Bronchial epithelial cell (primary cell): ENCODE results near the gene CDC42EP4. TPM values are rescaled to one million over a fixed set of nuclear protein-coding genes. Genes with fewer than 3 reads are reported as not detected.

Experiments
- DNase-seq: peaks from one replicate; pipeline ENCODE4 v3.0.0-alpha.2; 2010; ENCODE audit warnings: low read depth
- FAIRE-seq: peaks from 2 replicates; lab custom pipeline; 2011; peaks lifted over from hg19 to GRCh38; lab: Jason Lieb, UNC
- H3K27me3 ChIP-seq: 2 replicates; pipeline ENCODE4 v1.5.1; 2011; ENCODE audit warnings: low read length; ENCODE audit not compliant: control insufficient read depth, insufficient read depth
- H3K36me3 ChIP-seq: 2 replicates; pipeline ENCODE4 v1.5.1; 2011; ENCODE audit warnings: low read length; ENCODE audit not compliant: control insufficient read depth, insufficient read depth
- H3K4me3 ChIP-seq: 2 replicates; pipeline ENCODE4 v1.5.1; 2011; ENCODE audit warnings: mild to moderate bottlenecking, low read depth, low read length, control low read depth
- total RNA-seq: library from RNA; depleted of rRNA; stranded (reverse); fragments of >200 nt; gene quantifications from 2 replicates; pipeline ENCODE4 v1.2.1, GENCODE V29; 2014
- TF ChIP-seq, protein P1 (sequence below): IDR thresholded peaks from 2 replicates; pipeline ENCODE4 v1.5.1; 2011; ENCODE audit warnings: mild to moderate bottlenecking, moderate library complexity, low read length, control low read depth, inconsistent platforms; ENCODE audit not compliant: insufficient read depth, severe bottlenecking

CDC42EP4 gene
- total RNA-seq, 1 donor from 2014 or later, result 16.8 TPM

DNA sequence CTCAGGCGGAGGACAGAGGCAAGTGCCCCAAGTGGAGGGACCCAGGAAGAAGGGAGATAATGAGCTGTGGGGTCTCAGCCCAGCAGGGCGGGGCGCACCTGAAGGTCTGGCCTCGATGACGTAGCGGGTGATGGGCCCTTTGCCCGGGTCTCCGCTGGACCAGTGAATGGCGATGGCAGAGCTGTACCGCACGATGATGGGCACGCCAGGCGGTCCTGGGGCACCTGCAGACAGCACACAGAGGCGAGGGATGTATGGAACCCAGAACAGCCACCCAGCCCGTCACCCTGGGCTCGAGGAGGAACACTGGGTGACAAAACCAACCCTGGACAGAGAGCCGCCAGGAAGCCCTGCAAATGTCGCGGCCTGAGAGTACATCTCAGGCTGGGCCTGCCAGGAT, 46.2 kb upstream of the CDC42EP4 start:
- FAIRE-seq, result no peak
- H3K36me3 ChIP-seq, result peaks cover 4% of the 10 kb centered on the region
- H3K27me3 ChIP-seq, result no peaks in the 10 kb centered on the region
- no peak overlapping the region for H3K4me3 ChIP-seq
- TF ChIP-seq, protein P1, sequence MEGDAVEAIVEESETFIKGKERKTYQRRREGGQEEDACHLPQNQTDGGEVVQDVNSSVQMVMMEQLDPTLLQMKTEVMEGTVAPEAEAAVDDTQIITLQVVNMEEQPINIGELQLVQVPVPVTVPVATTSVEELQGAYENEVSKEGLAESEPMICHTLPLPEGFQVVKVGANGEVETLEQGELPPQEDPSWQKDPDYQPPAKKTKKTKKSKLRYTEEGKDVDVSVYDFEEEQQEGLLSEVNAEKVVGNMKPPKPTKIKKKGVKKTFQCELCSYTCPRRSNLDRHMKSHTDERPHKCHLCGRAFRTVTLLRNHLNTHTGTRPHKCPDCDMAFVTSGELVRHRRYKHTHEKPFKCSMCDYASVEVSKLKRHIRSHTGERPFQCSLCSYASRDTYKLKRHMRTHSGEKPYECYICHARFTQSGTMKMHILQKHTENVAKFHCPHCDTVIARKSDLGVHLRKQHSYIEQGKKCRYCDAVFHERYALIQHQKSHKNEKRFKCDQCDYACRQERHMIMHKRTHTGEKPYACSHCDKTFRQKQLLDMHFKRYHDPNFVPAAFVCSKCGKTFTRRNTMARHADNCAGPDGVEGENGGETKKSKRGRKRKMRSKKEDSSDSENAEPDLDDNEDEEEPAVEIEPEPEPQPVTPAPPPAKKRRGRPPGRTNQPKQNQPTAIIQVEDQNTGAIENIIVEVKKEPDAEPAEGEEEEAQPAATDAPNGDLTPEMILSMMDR, result no peak
- no peak for DNase-seq

DNA sequence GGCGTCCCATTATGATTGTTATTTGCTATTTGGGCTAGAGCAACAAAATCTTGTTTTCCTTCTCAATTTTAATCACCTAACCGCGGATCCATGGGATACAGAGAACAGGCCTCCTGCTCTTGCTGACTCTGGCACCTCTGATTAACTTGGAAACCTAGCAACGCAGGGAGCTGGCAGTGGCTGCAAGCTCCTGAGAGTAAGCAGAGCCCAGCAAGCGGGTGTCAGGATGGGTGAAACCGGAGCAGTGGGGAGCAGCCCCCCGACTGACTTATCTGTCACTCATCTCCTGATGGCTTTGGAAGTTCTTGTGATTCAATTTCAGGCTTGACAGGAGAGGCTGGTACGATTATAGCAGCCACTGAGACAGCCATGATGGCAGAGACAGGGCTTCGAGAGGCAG, 45.5 kb upstream of the CDC42EP4 start:
- no peak overlapping the region for H3K4me3 ChIP-seq
- peaks cover 4% of the 10 kb centered on the region for H3K36me3 ChIP-seq
- DNase-seq (no peak), FAIRE-seq (no peak)
- no peaks in the 10 kb centered on the region for H3K27me3 ChIP-seq
- TF ChIP-seq, protein P1, result no peak

DNA sequence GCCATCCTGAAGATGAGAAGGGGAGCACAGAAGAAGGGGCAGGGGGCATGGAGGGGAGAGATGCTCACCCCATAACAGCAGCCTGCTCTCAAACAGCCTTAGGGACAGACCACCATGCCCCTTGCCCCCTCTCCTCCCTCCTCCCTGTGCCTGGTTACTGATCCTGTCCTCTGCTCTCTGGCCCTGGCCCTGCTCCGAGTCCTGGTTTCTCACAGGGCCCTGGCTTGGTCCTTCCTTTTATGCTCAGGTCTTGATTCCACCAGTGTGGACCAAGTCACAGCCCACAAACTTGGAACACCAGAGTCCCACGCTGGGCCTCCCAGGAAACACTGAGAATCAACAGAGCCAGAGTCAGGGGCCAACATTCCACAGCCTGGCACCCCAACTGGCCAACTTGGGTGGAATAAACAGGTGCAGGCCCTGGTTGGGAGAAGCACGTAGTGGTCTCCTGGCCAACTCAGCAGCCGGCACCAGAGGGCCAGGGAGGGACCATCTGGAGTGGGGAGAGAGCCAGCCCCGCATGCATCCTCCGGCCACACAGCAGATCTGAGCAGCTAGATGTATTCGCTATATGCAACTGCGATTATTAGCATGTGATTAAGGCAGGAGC, 44.9 kb upstream of the CDC42EP4 start:
- H3K27me3 ChIP-seq, result no peaks in the 10 kb centered on the region
- H3K4me3 ChIP-seq, result no peak overlapping the region
- FAIRE-seq, result peak; percentile 7
- DNase-seq, result no peak
- TF ChIP-seq, protein P1, result no peak
- peaks cover 4% of the 10 kb centered on the region for H3K36me3 ChIP-seq

DNA sequence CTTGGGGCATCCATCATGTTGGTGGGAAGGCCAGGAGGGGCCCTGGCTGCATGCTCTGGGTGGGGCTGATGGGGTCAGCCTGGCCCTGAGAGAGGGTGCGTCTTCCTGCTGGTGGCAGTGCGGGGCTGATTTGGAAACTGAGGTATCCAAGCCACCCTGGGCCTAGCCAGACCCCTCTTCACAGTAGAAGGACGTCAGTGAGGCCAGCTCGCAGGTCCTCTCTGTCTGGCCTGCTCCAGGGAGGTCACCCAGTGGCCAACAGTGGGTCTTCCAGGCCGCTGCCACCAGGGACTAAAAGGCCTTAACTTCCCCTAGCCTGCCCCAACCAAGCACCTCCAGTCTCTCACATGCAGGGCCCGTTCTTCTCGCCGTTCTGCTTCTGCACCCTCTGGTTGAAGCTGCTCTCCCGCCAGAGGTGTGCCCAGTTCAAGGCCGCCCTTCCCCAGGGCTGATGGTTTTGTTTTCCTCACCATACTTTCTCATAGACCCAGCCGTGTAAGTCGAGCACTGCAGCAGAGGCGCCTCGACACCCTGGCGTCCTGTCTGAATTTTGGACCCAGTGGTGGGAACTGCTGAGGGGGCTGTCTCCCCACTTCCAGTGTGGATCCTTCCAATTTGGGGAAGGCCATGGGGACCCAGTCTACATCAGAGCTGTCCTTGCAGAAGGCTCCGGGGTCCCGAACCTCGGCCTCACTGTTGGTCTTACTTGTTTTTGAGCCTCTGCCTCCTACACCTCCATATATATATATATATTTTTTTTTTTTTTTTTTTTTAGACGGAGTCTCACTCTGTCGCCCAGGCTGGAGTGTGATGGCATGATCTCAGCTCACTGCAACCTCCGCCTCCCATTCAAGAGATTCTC, 42.9 kb upstream of the CDC42EP4 start:
- H3K27me3 ChIP-seq, result no peaks in the 10 kb centered on the region
- H3K4me3 ChIP-seq, result no peak overlapping the region
- peaks cover 4% of the 10 kb centered on the region for H3K36me3 ChIP-seq
- FAIRE-seq, result no peak
- DNase-seq, result no peak
- TF ChIP-seq, protein P1, result no peak

DNA sequence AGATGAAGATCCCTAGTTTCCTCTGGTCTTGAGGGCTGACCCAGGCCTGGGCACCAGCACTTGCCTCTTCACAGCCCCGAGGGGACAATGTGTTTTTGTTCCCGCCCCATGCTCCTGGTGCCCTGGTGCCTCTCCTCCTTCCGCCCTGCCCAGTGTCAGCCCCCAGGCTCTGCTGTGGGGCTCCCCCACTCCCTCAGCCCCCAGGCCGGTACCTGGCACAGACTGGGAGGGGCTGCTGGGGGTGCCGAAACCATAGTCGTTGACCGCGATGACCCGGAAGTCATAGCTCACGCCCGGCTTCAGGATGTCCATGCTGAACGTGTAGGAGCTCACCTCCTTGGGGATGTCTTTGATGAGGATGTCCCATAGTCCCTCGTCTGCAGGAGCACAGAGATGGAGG, 40.5 kb upstream of the CDC42EP4 start:
- DNase-seq (no peak), FAIRE-seq (no peak)
- TF ChIP-seq, protein P1, result no peak
- H3K36me3 ChIP-seq, result peaks cover 2% of the 10 kb centered on the region
- H3K27me3 ChIP-seq, result no peaks in the 10 kb centered on the region
- no peak overlapping the region for H3K4me3 ChIP-seq
